A673 (cell line): Measurements from ENCODE around the gene HLA-DQB2. TPM values are rescaled to one million over a fixed set of nuclear protein-coding genes. Genes with fewer than 3 reads are reported as not detected.

Experiments
- BruUV-seq: library from RNA; stranded (reverse); fragments of 400-500 nt; replicated peaks from 2 replicates; lab custom pipeline; 2021; lab: Mats Ljungman, UMichigan
- CTCF ChIA-PET: fragments of 300-600 bp; sonication (Branson Sonifier 250); formaldehyde crosslinking; loops from one replicate; lab custom pipeline; 2022; ENCODE audit warnings: antibody characterized with exemption; lab: Charles Lee
- POLR2A ChIA-PET: fragments of 300-600 bp; sonication (Branson Sonifier 250); formaldehyde crosslinking; loops from one replicate; lab custom pipeline; 2022; ENCODE audit warnings: antibody characterized with exemption; ENCODE audit not compliant: low non-redundant PET; lab: Charles Lee
- DNase-seq: peaks from one replicate; pipeline ENCODE4 v3.0.0-alpha.2; 2015; ENCODE audit warnings: low spot score
- H3K27ac ChIP-seq: fragments of 200-600 bp; sonication (generic); 2 replicates; pipeline ENCODE4 v1.5.1; 2016; ENCODE audit warnings: mixed run types, low read depth, mild to moderate bottlenecking, mixed read lengths, antibody characterized with exemption, low read length; ENCODE audit not compliant: poor library complexity, severe bottlenecking
- H3K27me3 ChIP-seq: fragments of 200-600 bp; sonication (generic); replicated peaks from 2 replicates; pipeline ENCODE4 v1.6.1; 2017; ENCODE audit warnings: mixed run types, low read depth, mild to moderate bottlenecking, mixed read lengths, antibody characterized with exemption, low read length; ENCODE audit not compliant: insufficient read depth, poor library complexity
- H3K36me3 ChIP-seq: fragments of 200-600 bp; sonication (generic); 2 replicates; pipeline ENCODE4 v1.6.1; 2016; ENCODE audit warnings: mixed run types, mild to moderate bottlenecking, mixed read lengths, antibody characterized with exemption, low read length; ENCODE audit not compliant: insufficient read depth, poor library complexity, severe bottlenecking
- H3K4me1 ChIP-seq: fragments of 200-600 bp; sonication (generic); 2 replicates; pipeline ENCODE4 v1.6.1; 2017; ENCODE audit warnings: mixed run types, mild to moderate bottlenecking, mixed read lengths, antibody characterized with exemption, low read length; ENCODE audit not compliant: insufficient read depth, poor library complexity, severe bottlenecking
- H3K4me3 ChIP-seq: fragments of 200-600 bp; sonication (generic); 2 replicates; pipeline ENCODE4 v1.5.1; 2016; ENCODE audit warnings: low read depth, mixed run types, mild to moderate bottlenecking, mixed read lengths, low read length; ENCODE audit not compliant: poor library complexity, severe bottlenecking
- H3K9me3 ChIP-seq: fragments of 200-600 bp; sonication (generic); 2 replicates; pipeline ENCODE4 v1.6.1; 2016; ENCODE audit warnings: mixed run types, low read depth, mild to moderate bottlenecking, mixed read lengths, antibody characterized with exemption, low read length; ENCODE audit not compliant: poor library complexity, severe bottlenecking
- CTCF ChIP-seq: fragments of 300-800, 200-600 bp; sonication (generic); conservative IDR thresholded peaks from 2 replicates; pipeline ENCODE4 v1.5.1; 2017; ENCODE audit warnings: low read depth, mild to moderate bottlenecking, antibody characterized with exemption, low read length, moderate library complexity, mixed read lengths
- EZH2 ChIP-seq: fragments of 200-600 bp; sonication (generic); IDR thresholded peaks from 2 replicates; pipeline ENCODE4 v1.6.1; 2017; ENCODE audit warnings: borderline replicate concordance, low read depth, mild to moderate bottlenecking, mixed read lengths, antibody characterized with exemption, low read length; ENCODE audit not compliant: poor library complexity, severe bottlenecking
- intact Hi-C: fragments of 100-400 bp; cut with micrococcal nuclease; formaldehyde crosslinking; loops from one replicate; pipeline ENCODE4 v1.10.0; 2022; ENCODE audit not compliant: unreplicated experiment
- total RNA-seq: library from RNA; stranded (reverse); gene quantifications from 2 replicates; pipeline ENCODE4 v1.2.3, GENCODE V29; 2021

Gene HLA-DQB2
- total RNA-seq, 1 experiment from 2014 or later, result not detected

GRCh38 chr6:32779036-32779435, 15.7 kb upstream of the HLA-DQB2 start:
- H3K4me1 ChIP-seq, result no peaks in the 10 kb centered on the region
- CTCF ChIA-PET, result no interaction called here
- peaks cover 5% of the 10 kb centered on the region for H3K27me3 ChIP-seq
- intact Hi-C loops, result no loop called here
- TF ChIP-seq CTCF (no peak), EZH2 (no peak)
- no peak overlapping the region for H3K4me3 ChIP-seq
- DNase-seq, result no peak
- no peak overlapping the region for H3K27ac ChIP-seq
- POLR2A ChIA-PET, result no interaction called here
- H3K36me3 ChIP-seq, result no peaks in the 10 kb centered on the region
- BruUV-seq, result no TSS peak
- H3K9me3 ChIP-seq, result no peaks in the 10 kb centered on the region

- Histone ChIP-seq H3K4me3 (no peak overlapping the region), H3K27me3 (peaks cover 27% of the 10 kb centered on the region), H3K9me3 (no peaks in the 10 kb centered on the region), H3K27ac (no peak overlapping the region), H3K4me1 (no peaks in the 10 kb centered on the region), H3K36me3 (no peaks in the 10 kb centered on the region)
- intact Hi-C loops, result no loop called here
- ChIA-PET POLR2A (no interaction called here), CTCF (no interaction called here)
- no TSS peak for BruUV-seq
- TF ChIP-seq CTCF (no peak), EZH2 (no peak)
- DNase-seq, result no peak
Observed at GRCh38 chr6:32775071-32775470, 11.7 kb upstream of the HLA-DQB2 start.

GRCh38 chr6:32774426-32774825, 11.1 kb upstream of the HLA-DQB2 start:
- Histone ChIP-seq H3K4me1 (no peaks in the 10 kb centered on the region), H3K36me3 (no peaks in the 10 kb centered on the region), H3K4me3 (no peak overlapping the region), H3K9me3 (no peaks in the 10 kb centered on the region), H3K27ac (no peak overlapping the region), H3K27me3 (peaks cover 32% of the 10 kb centered on the region)
- intact Hi-C loops, result no loop called here
- ChIA-PET CTCF (no interaction called here), POLR2A (no interaction called here)
- BruUV-seq, result no TSS peak
- TF ChIP-seq EZH2, result no peak
- peak; percentile 7 for DNase-seq

GRCh38 chr6:32772656-32773055, 9.3 kb upstream of the HLA-DQB2 start:
- BruUV-seq, result no TSS peak
- Histone ChIP-seq H3K27ac (no peak overlapping the region), H3K36me3 (no peaks in the 10 kb centered on the region), H3K4me1 (no peaks in the 10 kb centered on the region), H3K4me3 (no peak overlapping the region), H3K27me3 (peaks cover 47% of the 10 kb centered on the region), H3K9me3 (no peaks in the 10 kb centered on the region)
- DNase-seq, result no peak
- TF ChIP-seq CTCF (no peak), EZH2 (no peak)
- ChIA-PET CTCF (no interaction called here), POLR2A (no interaction called here)
- intact Hi-C loops, result no loop called here
